Measurements from ENCODE around the gene MTG2. TPM values are rescaled to one million over a fixed set of nuclear protein-coding genes. Genes with fewer than 3 reads are reported as not detected.

The MTG2 gene
- total RNA-seq, result 36.1 TPM
- 45.2 TPM for polyA plus RNA-seq (ENCODE audit: insufficient read depth, low read depth, low replicate concordance)
- long read RNA-seq, donor 1, partial matches to known transcripts, result 0 of 5 reads
- long read RNA-seq, donor 1, other reads (novel, unspliced or antisense), result 0 of 5 reads
- long read RNA-seq, donor 2, partial matches to known transcripts, result 0 of 3 reads
- long read RNA-seq, donor 2, other reads (novel, unspliced or antisense), result 0 of 3 reads
- long read RNA-seq, donor 3, transcript MTG2-210 (2 exons, 590 nt), result major isoform, 6 of 16 reads
- long read RNA-seq, donor 3, partial matches to known transcripts, result 9 of 16 reads
- long read RNA-seq, donor 3, other reads (novel, unspliced or antisense), result 0 of 16 reads
- long read RNA-seq, donor 4, partial matches to known transcripts, result 0 of 4 reads
- long read RNA-seq, donor 4, other reads (novel, unspliced or antisense), result 0 of 4 reads
- long read RNA-seq, donor 5, partial matches to known transcripts, result 0 of 2 reads
- long read RNA-seq, donor 5, other reads (novel, unspliced or antisense), result 0 of 2 reads
- long read RNA-seq, donor 6, result 0 reads
- long read RNA-seq, donor 7, transcript MTG2-201 (7 exons, 2,929 nt), result major isoform, 9 of 48 reads
- long read RNA-seq, donor 7, partial matches to known transcripts, result 25 of 48 reads
- long read RNA-seq, donor 7, other reads (novel, unspliced or antisense), result 14 of 48 reads
- long read RNA-seq, donor 8, transcript MTG2-210 (2 exons, 590 nt), result major isoform, 5 of 5 reads
- long read RNA-seq, donor 8, partial matches to known transcripts, result 0 of 5 reads
- long read RNA-seq, donor 8, other reads (novel, unspliced or antisense), result 0 of 5 reads
- long read RNA-seq, donor 9, partial matches to known transcripts, result 0 of 1 reads
- long read RNA-seq, donor 9, other reads (novel, unspliced or antisense), result 0 of 1 reads
- long read RNA-seq, donor 10, transcript MTG2-210 (2 exons, 590 nt), result major isoform, 7 of 8 reads
- long read RNA-seq, donor 10, partial matches to known transcripts, result 0 of 8 reads
- long read RNA-seq, donor 10, other reads (novel, unspliced or antisense), result 0 of 8 reads

- H3K4me1 ChIP-seq (ENCODE audit: control insufficient read depth in 2 of 3, insufficient read depth in 2 of 3, low read depth in 1 of 3, low read length in 3 of 3), result peaks cover 0 to 6% (median 0%) of the 10 kb centered on the region in 3 donors
- TF ChIP-seq CTCF (IDR thresholded peaks at IDR 0.05; ENCODE audit: borderline replicate concordance, extremely low read depth, insufficient read depth), result peak; percentile 7
- intact Hi-C loops (cut with DNase I), result no loop called here
- FAIRE-seq (no peak), DNase-seq (peak; percentile 96 to 99 (median 98))
- H3K27ac ChIP-seq (ENCODE audit: low read depth in 2 of 2, low read length in 2 of 2), result peak within 1 kb of the TSS; percentile 92 to 93
- H3K9ac ChIP-seq (ENCODE audit: low read length in 3 of 3), result peak within 1 kb of the TSS; percentile 83 to 95 (median 90)
- peak within 1 kb of the TSS; percentile 92 to 97 (median 94) for H3K4me3 ChIP-seq (ENCODE audit: low read length in 3 of 3)
- H3K27me3 ChIP-seq (ENCODE audit: control insufficient read depth, insufficient read depth, low read length), result no peaks in the 10 kb centered on the region
- peaks cover 0 to 8% (median 5%) of the 10 kb centered on the region in 3 donors for H3K36me3 ChIP-seq (ENCODE audit: control insufficient read depth in 2 of 3, insufficient read depth in 3 of 3, low read length in 3 of 3)
- no peaks in the 10 kb centered on the region for H3K9me3 ChIP-seq (ENCODE audit: control insufficient read depth in 2 of 3, insufficient read depth in 1 of 3, low read length in 3 of 3)
Observed at GRCh38 chr20:62182469-62183425, at the start of gene MTG2. TSS of gene MTG2 (plus strand) at chr20:62183028. CDS start at chr20:62193421, 10,393 bp downstream.

DNA sequence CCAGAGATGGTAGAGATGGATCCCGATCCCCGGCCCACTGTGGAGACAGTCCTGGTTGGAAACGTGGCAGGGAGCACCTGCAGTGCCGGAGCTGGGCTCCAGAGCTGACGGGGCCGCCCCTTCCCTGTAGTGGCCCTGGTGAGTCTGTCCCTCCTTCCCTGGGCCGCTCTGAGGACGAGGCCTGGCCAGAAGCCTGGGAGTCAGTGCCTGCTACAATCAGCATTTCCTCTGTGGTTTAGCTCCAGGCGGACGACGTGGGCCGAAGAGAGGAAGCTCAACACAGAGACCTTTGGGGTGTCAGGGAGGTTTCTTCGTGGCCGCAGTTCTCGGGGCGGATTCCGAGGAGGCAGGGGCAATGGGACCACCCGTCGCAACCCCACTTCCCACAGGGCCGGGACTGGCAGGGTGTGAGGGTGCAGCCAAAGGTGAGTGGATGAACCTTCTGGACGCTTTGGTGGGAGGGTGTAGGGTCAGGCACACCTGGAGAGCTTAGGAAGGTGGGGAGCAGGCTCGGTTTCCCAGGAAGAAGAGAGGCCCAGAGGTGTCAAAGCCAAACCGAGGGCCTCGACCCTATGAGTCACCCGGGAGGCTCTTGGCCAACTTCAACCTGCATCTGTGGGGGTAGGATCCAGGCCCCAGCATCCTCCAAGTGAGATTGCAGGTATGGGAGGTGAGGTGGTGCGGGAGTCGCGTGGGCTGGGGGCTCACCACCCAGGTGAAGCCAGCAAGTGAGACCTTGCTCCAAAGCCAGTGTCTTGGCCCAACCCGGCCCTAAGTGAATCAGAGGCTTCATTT lies 49.6 kb upstream of the MTG2 start:
- Histone ChIP-seq H3K4me3 (ENCODE audit: low read length in 3 of 3) (no peak overlapping the region), H3K27ac (ENCODE audit: low read depth in 2 of 2, low read length in 2 of 2) (no peak overlapping the region), H3K9me3 (ENCODE audit: control insufficient read depth in 2 of 3, insufficient read depth in 1 of 3, low read length in 3 of 3) (no peaks in the 10 kb centered on the region), H3K9ac (ENCODE audit: low read length in 3 of 3) (no peak overlapping the region), H3K27me3 (ENCODE audit: control insufficient read depth, insufficient read depth, low read length) (no peaks in the 10 kb centered on the region), H3K36me3 (ENCODE audit: control insufficient read depth in 2 of 3, insufficient read depth in 3 of 3, low read length in 3 of 3) (peaks cover 12 to 71% (median 56%) of the 10 kb centered on the region in 3 donors), H3K4me1 (ENCODE audit: control insufficient read depth in 2 of 3, insufficient read depth in 2 of 3, low read depth in 1 of 3, low read length in 3 of 3) (peaks cover 0 to 3% (median 2%) of the 10 kb centered on the region in 3 donors)
- TF ChIP-seq CTCF (IDR thresholded peaks at IDR 0.05; ENCODE audit: borderline replicate concordance, extremely low read depth, insufficient read depth), result no peak
- no peak for DNase-seq
- no peak for FAIRE-seq
- intact Hi-C loops (cut with DNase I), result loop anchor here (10.0 kb wide), 2 partner anchors 68 to 118 kb away; partner anchors contain the start of gene TAF4

Measured in kidney (tissue), 22 donors.